K562 (cell line): Measurements from ENCODE around the gene UBE2L6. TPM values are rescaled to one million over a fixed set of nuclear protein-coding genes. Genes with fewer than 3 reads are reported as not detected.

ENCODE experiments used
- BDP1 ChIP-seq: IDR thresholded peaks from 3 replicates; pipeline ENCODE4 v1.6.1; 2011; ENCODE audit not compliant: insufficient read length, insufficient read depth
- COPS2 ChIP-seq: fragments of 450-650 bp; conservative IDR thresholded peaks from 2 replicates; pipeline ENCODE4 v1.6.1; 2016; ENCODE audit warnings: mild to moderate bottlenecking, moderate library complexity
- ELF1 ChIP-seq: fragments of 200-800 bp; sonication (Bioruptor generic); IDR thresholded peaks from 2 replicates; pipeline ENCODE4 v1.6.1; 2016; ENCODE audit warnings: missing genetic modification characterization, missing compliant biosample characterization
- FUS ChIP-seq: fragments of 200-400 bp; formaldehyde crosslinking; optimal IDR thresholded peaks from 2 replicates; pipeline ENCODE3; 2017; ENCODE audit warnings: low read depth, low read length
- HMGN3 ChIP-seq: IDR thresholded peaks from 2 replicates; pipeline ENCODE4 v1.6.1; 2011; ENCODE audit warnings: borderline replicate concordance, low read depth, mild to moderate bottlenecking, mixed read lengths, low read length; ENCODE audit not compliant: insufficient read length; ENCODE audit errors: extremely low read depth
- PHB ChIP-seq: fragments of 250-450 bp; sonication (Bioruptor Pico); IDR thresholded peaks from 2 replicates; pipeline ENCODE4 v1.5.0; 2021
- SAFB2 ChIP-seq: fragments of 200-400 bp; formaldehyde crosslinking; IDR thresholded peaks from 2 replicates; pipeline ENCODE4 v1.6.1; 2018; ENCODE audit warnings: borderline replicate concordance, low read length, low read depth, moderate library complexity; ENCODE audit not compliant: severe bottlenecking
- SMARCB1 ChIP-seq: IDR thresholded peaks from 2 replicates; pipeline ENCODE4 v1.6.1; 2011; ENCODE audit warnings: improper control_type of control experiment, low read depth; ENCODE audit not compliant: insufficient read length
- SUPT5H ChIP-seq: fragments of 450-650 bp; IDR thresholded peaks from 2 replicates; pipeline ENCODE4 v1.6.1; 2016
- TEAD1 ChIP-seq, 2 experiments: fragments of 450-650 bp in 1 of 2; sonication (generic) in 1 of 2; formaldehyde crosslinking; IDR thresholded peaks; 2 replicates each; pipeline versions ENCODE4 v1.4.0 to v1.8.0; 2020 to 2022; ENCODE audit warnings: mild to moderate bottlenecking in 2 of 2, missing genetic modification reagents in 1 of 2
- polyA plus RNA-seq, 8 experiments: library from polyadenylated mRNA; depleted of rRNA in 4 of 8; stranded (reverse) in 5 of 8; unstranded in 3 of 8; fragments of >200 nt; fragmentation: Nextera tagmentation in 2 of 8; fragmentation: Illumina TruSeq in 1 of 8; extraction: Ambion mirVana in 2 of 8; extraction: Trizol in 1 of 8; gene quantifications; 2 replicates each; pipeline versions ENCODE4 v1.2.1 to v1.2.3, GENCODE V29; 2011 to 2014; ENCODE audit warnings: inconsistent platforms in 1 of 8, missing spikeins in 1 of 8
- total RNA-seq, 7 experiments: library from RNA; depleted of rRNA in 6 of 7; stranded (reverse); fragments of >200 nt in 6 of 7; fragmentation: Illumina TruSeq in 2 of 7; extraction: Trizol in 2 of 7; gene quantifications; 2 replicates each; pipeline versions ENCODE4 v1.2.1 to v1.2.3, GENCODE V29; 2011 to 2021; ENCODE audit warnings: low replicate concordance in 1 of 7
- TF ChIP-seq, protein P1 (sequence below): fragments of 450-650 bp; IDR thresholded peaks from 2 replicates; pipeline ENCODE4 v1.7.1; 2018; ENCODE audit warnings: mild to moderate bottlenecking, low read depth; ENCODE audit not compliant: partially characterized antibody
- TF ChIP-seq, protein P2 (sequence below), 2 experiments: fragments of 450-650 bp; IDR thresholded peaks; 2 replicates each; pipeline ENCODE4 v1.6.1; 2018; ENCODE audit warnings: mild to moderate bottlenecking in 2 of 2, low read depth in 1 of 2; ENCODE audit not compliant: partially characterized antibody in 2 of 2
- TF ChIP-seq, protein P3 (sequence below), 2 experiments: IDR thresholded peaks in 1 of 2; conservative IDR thresholded peaks in 1 of 2; 2 replicates each; pipeline ENCODE4 v1.6.1; 2016; ENCODE audit warnings: low read depth in 2 of 2, mild to moderate bottlenecking in 1 of 2, missing compliant biosample characterization in 1 of 2, missing genetic modification characterization in 1 of 2, moderate library complexity in 1 of 2
- TF ChIP-seq, protein P4 (sequence below): IDR thresholded peaks from 2 replicates; pipeline ENCODE4 v1.6.1; 2014; ENCODE audit warnings: antibody characterized with exemption

UBE2L6 gene
- total and polyA plus RNA-seq, 9 of the 15 experiments (the other 6 are each of a cell fraction or from before 2014, with no cell fraction given), result 5.9 to 24.9 (median 9.7) TPM

DNA sequence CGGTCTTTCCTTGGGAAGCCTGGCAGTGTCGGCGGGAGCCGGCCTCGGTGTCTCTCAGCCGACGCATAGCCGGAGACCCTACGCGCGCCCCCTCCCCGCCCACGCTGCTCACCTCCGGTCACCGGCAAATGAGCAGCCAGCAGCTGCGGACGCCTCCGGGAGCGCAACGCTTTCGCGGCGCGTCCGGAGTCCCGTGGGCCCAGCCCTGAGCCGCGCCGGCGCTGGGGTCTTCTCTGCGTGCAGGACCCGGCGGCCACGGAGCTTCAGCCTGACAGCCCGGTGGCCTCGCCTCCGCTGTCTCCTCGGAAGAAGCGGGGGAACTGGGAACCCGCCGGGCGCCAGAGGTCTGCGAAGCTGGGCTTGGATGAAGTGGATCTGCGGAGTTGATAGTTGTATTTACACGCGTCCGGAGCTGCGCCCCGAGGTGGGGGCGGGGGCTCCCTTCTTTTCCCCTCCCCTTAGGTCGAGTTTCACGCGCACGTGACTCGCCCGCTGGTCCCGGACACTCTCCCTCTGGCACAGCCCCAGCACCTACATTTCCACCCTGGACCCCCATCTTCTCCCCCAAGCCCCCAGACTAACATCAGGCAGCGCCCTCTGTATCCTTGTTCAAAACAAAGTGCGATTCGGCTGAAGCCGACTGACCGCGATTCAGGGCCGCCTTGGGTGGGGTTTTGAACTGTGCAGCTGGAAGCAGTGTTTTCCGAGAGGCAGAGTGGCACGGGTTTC is 52.0 kb downstream of the UBE2L6 start, which contains the start of gene SLC43A1 (continued):
- TF ChIP-seq, protein P1, sequence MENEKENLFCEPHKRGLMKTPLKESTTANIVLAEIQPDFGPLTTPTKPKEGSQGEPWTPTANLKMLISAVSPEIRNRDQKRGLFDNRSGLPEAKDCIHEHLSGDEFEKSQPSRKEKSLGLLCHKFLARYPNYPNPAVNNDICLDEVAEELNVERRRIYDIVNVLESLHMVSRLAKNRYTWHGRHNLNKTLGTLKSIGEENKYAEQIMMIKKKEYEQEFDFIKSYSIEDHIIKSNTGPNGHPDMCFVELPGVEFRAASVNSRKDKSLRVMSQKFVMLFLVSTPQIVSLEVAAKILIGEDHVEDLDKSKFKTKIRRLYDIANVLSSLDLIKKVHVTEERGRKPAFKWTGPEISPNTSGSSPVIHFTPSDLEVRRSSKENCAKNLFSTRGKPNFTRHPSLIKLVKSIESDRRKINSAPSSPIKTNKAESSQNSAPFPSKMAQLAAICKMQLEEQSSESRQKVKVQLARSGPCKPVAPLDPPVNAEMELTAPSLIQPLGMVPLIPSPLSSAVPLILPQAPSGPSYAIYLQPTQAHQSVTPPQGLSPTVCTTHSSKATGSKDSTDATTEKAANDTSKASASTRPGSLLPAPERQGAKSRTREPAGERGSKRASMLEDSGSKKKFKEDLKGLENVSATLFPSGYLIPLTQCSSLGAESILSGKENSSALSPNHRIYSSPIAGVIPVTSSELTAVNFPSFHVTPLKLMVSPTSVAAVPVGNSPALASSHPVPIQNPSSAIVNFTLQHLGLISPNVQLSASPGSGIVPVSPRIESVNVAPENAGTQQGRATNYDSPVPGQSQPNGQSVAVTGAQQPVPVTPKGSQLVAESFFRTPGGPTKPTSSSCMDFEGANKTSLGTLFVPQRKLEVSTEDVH, result no peak
- TF ChIP-seq, protein P2, sequence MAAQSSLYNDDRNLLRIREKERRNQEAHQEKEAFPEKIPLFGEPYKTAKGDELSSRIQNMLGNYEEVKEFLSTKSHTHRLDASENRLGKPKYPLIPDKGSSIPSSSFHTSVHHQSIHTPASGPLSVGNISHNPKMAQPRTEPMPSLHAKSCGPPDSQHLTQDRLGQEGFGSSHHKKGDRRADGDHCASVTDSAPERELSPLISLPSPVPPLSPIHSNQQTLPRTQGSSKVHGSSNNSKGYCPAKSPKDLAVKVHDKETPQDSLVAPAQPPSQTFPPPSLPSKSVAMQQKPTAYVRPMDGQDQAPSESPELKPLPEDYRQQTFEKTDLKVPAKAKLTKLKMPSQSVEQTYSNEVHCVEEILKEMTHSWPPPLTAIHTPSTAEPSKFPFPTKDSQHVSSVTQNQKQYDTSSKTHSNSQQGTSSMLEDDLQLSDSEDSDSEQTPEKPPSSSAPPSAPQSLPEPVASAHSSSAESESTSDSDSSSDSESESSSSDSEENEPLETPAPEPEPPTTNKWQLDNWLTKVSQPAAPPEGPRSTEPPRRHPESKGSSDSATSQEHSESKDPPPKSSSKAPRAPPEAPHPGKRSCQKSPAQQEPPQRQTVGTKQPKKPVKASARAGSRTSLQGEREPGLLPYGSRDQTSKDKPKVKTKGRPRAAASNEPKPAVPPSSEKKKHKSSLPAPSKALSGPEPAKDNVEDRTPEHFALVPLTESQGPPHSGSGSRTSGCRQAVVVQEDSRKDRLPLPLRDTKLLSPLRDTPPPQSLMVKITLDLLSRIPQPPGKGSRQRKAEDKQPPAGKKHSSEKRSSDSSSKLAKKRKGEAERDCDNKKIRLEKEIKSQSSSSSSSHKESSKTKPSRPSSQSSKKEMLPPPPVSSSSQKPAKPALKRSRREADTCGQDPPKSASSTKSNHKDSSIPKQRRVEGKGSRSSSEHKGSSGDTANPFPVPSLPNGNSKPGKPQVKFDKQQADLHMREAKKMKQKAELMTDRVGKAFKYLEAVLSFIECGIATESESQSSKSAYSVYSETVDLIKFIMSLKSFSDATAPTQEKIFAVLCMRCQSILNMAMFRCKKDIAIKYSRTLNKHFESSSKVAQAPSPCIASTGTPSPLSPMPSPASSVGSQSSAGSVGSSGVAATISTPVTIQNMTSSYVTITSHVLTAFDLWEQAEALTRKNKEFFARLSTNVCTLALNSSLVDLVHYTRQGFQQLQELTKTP (IDR thresholded peaks at IDR 0.05; ENCODE audit: low read depth in 1 of 2, partially characterized antibody in 2 of 2), result no peak
- TF ChIP-seq SUPT5H, result peak; percentile 31; the same call in 1 of the 2 replicates
- no peak for TF ChIP-seq BDP1
- no peak for TF ChIP-seq TEAD1 (CRISPR knock-in tag; IDR thresholded peaks at IDR 0.05)
- TF ChIP-seq ELF1 (tag), result no peak
- TF ChIP-seq PHB (CRISPR knock-in tag), result no peak
- no peak for TF ChIP-seq SAFB2
- no peak for TF ChIP-seq HMGN3
- no peak for TF ChIP-seq FUS
- no peak for TF ChIP-seq COPS2
- TF ChIP-seq, protein P3, sequence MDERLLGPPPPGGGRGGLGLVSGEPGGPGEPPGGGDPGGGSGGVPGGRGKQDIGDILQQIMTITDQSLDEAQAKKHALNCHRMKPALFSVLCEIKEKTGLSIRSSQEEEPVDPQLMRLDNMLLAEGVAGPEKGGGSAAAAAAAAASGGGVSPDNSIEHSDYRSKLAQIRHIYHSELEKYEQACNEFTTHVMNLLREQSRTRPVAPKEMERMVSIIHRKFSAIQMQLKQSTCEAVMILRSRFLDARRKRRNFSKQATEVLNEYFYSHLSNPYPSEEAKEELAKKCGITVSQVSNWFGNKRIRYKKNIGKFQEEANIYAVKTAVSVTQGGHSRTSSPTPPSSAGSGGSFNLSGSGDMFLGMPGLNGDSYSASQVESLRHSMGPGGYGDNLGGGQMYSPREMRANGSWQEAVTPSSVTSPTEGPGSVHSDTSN (CRISPR knock-in tag; IDR thresholded peaks at IDR 0.05; ENCODE audit: low read depth), result no peak
- TF ChIP-seq, protein P3 (tag; conservative IDR thresholded peaks at IDR 0.05; ENCODE audit: low read depth), result no peak
- no peak for TF ChIP-seq SMARCB1
- TF ChIP-seq, protein P4, sequence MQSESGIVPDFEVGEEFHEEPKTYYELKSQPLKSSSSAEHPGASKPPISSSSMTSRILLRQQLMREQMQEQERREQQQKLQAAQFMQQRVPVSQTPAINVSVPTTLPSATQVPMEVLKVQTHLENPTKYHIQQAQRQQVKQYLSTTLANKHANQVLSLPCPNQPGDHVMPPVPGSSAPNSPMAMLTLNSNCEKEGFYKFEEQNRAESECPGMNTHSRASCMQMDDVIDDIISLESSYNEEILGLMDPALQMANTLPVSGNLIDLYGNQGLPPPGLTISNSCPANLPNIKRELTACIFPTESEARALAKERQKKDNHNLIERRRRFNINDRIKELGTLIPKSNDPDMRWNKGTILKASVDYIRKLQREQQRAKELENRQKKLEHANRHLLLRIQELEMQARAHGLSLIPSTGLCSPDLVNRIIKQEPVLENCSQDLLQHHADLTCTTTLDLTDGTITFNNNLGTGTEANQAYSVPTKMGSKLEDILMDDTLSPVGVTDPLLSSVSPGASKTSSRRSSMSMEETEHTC, result peak; percentile 63
